Ovary (tissue), 3 donors: ENCODE results near the gene DEFB132.
"Not testable (repeated sequence)": the region's sequence is repeated elsewhere in the genome, so short reads cannot be mapped to it uniquely, and the experiment has no call there.

Experiments
- CTCF ChIP-seq, 3 donors: fragments of 450-650 bp in 2 of 3; fragments of 200-600 bp in 1 of 3; IDR thresholded peaks; one replicate each; pipeline versions ENCODE4 v1.5.1 to v1.8.0; 2016 to 2022; ENCODE audit warnings: antibody characterized with exemption in 3 of 3, mild to moderate bottlenecking in 1 of 3
- EP300 ChIP-seq: sonication (generic); formaldehyde crosslinking; IDR thresholded peaks from one replicate; pipeline ENCODE4 v1.6.1; 2017; ENCODE audit warnings: antibody characterized with exemption
- POLR2A ChIP-seq: fragments of 450-650 bp; IDR thresholded peaks from one replicate; pipeline ENCODE4 v1.6.1; 2017; ENCODE audit warnings: antibody characterized with exemption, mild to moderate bottlenecking, moderate library complexity
- donor health status: DM: no; HTN: no; CAD: no.

- TF ChIP-seq EP300; CTCF (IDR thresholded peaks at IDR 0.05); POLR2A: not testable (repeated sequence)
Observed at GRCh38 chr20:253447-253846, 4.1 kb upstream of the DEFB132 start.
